Measurements from ENCODE around the gene GUCY1A1.

The GUCY1A1 gene

GRCh38 chr4:155781249-155781831, 114.7 kb downstream of the GUCY1A1 start:
- no peak for DNase-seq

Measured in islet precursor cell (in vitro differentiated cells).